ENCODE measurements around the gene EML2.

DNA sequence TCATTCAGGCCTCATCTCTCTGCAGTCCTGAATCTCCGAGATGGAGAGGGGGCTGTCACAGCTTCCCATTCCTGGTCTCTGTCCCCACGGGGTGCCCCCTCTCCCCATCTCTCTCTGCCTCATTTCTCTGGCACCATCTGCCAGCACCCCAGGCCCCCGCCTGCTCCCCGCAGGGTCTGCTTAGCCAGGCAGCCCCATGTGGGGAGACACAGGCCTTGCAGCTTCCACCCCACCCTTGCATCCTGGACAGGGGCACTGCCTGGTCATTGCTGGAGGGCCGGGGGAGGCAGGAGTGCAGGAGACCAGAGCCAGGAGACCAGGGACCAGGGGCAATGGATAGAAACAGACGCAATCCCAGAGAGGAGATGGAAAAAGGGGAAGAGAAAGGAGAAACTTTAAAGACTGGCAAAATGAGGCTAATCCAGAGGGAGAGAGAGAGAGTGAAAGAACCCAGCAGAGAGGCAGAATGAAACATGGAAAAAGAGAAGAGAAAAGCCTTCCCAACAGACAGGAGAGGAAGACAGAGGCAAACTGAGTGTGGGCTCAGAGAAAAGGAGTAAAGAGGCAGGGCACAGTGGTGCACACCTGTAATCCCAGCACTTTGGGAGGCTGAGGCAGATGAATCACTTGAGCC, 20.0 kb upstream of the EML2 start:
- TF ChIP-seq, protein P1, sequence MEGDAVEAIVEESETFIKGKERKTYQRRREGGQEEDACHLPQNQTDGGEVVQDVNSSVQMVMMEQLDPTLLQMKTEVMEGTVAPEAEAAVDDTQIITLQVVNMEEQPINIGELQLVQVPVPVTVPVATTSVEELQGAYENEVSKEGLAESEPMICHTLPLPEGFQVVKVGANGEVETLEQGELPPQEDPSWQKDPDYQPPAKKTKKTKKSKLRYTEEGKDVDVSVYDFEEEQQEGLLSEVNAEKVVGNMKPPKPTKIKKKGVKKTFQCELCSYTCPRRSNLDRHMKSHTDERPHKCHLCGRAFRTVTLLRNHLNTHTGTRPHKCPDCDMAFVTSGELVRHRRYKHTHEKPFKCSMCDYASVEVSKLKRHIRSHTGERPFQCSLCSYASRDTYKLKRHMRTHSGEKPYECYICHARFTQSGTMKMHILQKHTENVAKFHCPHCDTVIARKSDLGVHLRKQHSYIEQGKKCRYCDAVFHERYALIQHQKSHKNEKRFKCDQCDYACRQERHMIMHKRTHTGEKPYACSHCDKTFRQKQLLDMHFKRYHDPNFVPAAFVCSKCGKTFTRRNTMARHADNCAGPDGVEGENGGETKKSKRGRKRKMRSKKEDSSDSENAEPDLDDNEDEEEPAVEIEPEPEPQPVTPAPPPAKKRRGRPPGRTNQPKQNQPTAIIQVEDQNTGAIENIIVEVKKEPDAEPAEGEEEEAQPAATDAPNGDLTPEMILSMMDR (IDR thresholded peaks at IDR 0.05 in 4 of 5, conservative IDR thresholded peaks at IDR 0.05 in 1 of 5), result no peak
- TF ChIP-seq POLR2A (IDR thresholded peaks at IDR 0.05), result no peak
